OCI-LY7 (cell line): ENCODE measurements around the gene NUTM2D. TPM values are rescaled to one million over a fixed set of nuclear protein-coding genes. Genes with fewer than 3 reads are reported as not detected.
"Not testable (repeated sequence)": the region's sequence is repeated elsewhere in the genome, so short reads cannot be mapped to it uniquely, and the experiment has no call there.

Experiments
- BruUV-seq: library from RNA; stranded (reverse); fragments of 400-500 nt; replicated peaks from 2 replicates; lab custom pipeline; 2021; lab: Mats Ljungman, UMichigan
- CTCF ChIA-PET: fragments of 300-600 bp; sonication (Branson Sonifier 250); formaldehyde crosslinking; loops from one replicate; lab custom pipeline; 2022; ENCODE audit warnings: antibody characterized with exemption; ENCODE audit not compliant: unreplicated experiment; lab: Charles Lee
- POLR2A ChIA-PET: fragments of 300-600 bp; sonication (Branson Sonifier 250); formaldehyde crosslinking; loops from one replicate; lab custom pipeline; 2022; ENCODE audit warnings: antibody characterized with exemption; lab: Charles Lee
- DNase-seq: peaks from one replicate; pipeline ENCODE4 v3.0.0-alpha.2; 2015; ENCODE audit warnings: low spot score
- H2AFZ ChIP-seq: fragments of 200-600 bp; sonication (generic), shearing (Covaris generic); 2 replicates; pipeline ENCODE4 v1.6.1; 2014; ENCODE audit warnings: mild to moderate bottlenecking, antibody characterized with exemption, low read length, moderate library complexity
- H3K27ac ChIP-seq: fragments of 200-600 bp; sonication (generic); 2 replicates; pipeline ENCODE4 v1.5.1; 2014; ENCODE audit warnings: mixed run types, low read depth, mild to moderate bottlenecking, moderate library complexity, low read length, inconsistent platforms; ENCODE audit not compliant: poor library complexity, severe bottlenecking
- H3K36me3 ChIP-seq: fragments of 200-600 bp; sonication (generic); 2 replicates; pipeline ENCODE4 v1.6.1; 2014; ENCODE audit warnings: mild to moderate bottlenecking, antibody characterized with exemption, low read length, moderate library complexity, mixed read lengths; ENCODE audit not compliant: insufficient read depth
- H3K4me1 ChIP-seq: fragments of 200-600 bp; sonication (generic); 2 replicates; pipeline ENCODE4 v1.5.1; 2014; ENCODE audit warnings: mild to moderate bottlenecking, low read length; ENCODE audit not compliant: insufficient read depth, poor library complexity, severe bottlenecking
- H3K4me2 ChIP-seq: fragments of 200-600 bp; sonication (generic); 2 replicates; pipeline ENCODE4 v1.6.1; 2014; ENCODE audit warnings: mild to moderate bottlenecking, low read length
- H3K4me3 ChIP-seq: fragments of 200-600 bp; sonication (generic); 2 replicates; pipeline ENCODE4 v1.5.1; 2014; ENCODE audit warnings: mild to moderate bottlenecking, low read depth, low read length; ENCODE audit not compliant: poor library complexity, severe bottlenecking
- H3K79me2 ChIP-seq: fragments of 200-600 bp; sonication (generic); 2 replicates; pipeline ENCODE4 v1.6.1; 2016; ENCODE audit warnings: low read depth, mild to moderate bottlenecking, low read length, moderate library complexity, mixed read lengths; ENCODE audit not compliant: insufficient read depth
- H3K9me2 ChIP-seq: fragments of 200-600 bp; sonication (generic); 2 replicates; pipeline ENCODE4 v1.6.1; 2016; ENCODE audit warnings: mild to moderate bottlenecking, low read length, mixed read lengths; ENCODE audit not compliant: insufficient read depth
- H3K9me3 ChIP-seq: fragments of 200-600 bp; sonication (generic); 2 replicates; pipeline ENCODE4 v1.6.1; 2014; ENCODE audit warnings: mild to moderate bottlenecking, mixed run types, low read length, mixed read lengths
- H4K20me1 ChIP-seq: fragments of 200-600 bp; sonication (generic); 2 replicates; pipeline ENCODE4 v1.6.1; 2014; ENCODE audit warnings: mild to moderate bottlenecking, antibody characterized with exemption, low read length, moderate library complexity, mixed read lengths; ENCODE audit not compliant: insufficient read depth
- intact Hi-C: fragments of 100-400 bp; cut with micrococcal nuclease; formaldehyde crosslinking; loops from one replicate; pipeline ENCODE4 v1.10.0; 2022; ENCODE audit not compliant: unreplicated experiment
- total RNA-seq, 2 experiments: library from RNA; depleted of rRNA in 1 of 2; stranded (reverse); fragments of >200 nt in 1 of 2; shearing (Covaris generic) in 1 of 2; gene quantifications; 2 replicates each; pipeline ENCODE4 v1.2.3, GENCODE V29; 2014 to 2022

NUTM2D gene
- total RNA-seq, 2 experiments from 2014 or later = 1.2 to 2.5 TPM

DNA sequence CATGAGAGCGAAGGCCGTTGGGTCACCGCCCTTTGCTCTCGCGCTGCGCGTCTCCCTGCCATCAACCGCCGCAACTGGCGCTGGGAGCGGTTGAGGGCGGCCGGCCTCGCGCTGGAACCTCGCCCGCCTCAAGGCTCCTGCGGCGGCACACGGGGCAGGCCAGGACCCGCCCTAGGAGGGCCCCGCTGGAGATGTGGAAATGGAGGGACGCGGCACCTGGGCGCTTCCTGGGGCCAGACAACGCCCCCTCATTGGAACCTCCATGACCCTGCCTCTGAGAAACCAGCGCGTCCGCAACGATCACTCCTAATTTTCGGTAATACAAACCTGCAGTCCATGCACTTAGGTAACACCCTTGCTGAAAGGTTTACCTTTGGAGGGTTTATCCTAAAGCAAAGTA, 2.4 kb upstream of the NUTM2D start:
- H3K36me3 ChIP-seq, H3K79me2 ChIP-seq, CTCF ChIA-PET, BruUV-seq, H3K4me3 ChIP-seq, H3K27ac ChIP-seq, H3K9me3 ChIP-seq, H2AFZ ChIP-seq, POLR2A ChIA-PET, H3K4me1 ChIP-seq, H3K4me2 ChIP-seq, H4K20me1 ChIP-seq, DNase-seq, intact Hi-C loops, H3K9me2 ChIP-seq: not testable (repeated sequence)

DNA sequence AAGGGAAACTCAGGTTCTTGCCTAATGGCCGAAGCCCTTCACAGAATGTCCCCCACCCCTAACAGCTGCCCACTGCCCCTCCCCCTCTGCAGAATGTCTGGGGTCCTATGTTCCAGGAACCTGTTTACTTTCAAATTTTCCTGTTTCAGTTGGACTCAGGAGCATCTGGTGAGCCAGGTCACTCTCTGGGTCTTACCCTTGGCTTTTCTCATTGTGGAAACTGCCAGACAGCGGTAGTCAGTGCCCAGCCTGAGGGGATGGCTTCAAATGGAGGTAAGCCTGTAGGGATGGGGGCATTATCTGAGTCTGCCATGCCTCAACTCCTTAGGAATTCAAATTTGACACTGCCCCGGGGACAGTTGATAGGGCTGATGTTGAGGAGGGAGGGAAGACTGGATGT, 615 bp downstream of the NUTM2D start:
- BruUV-seq, H3K9me2 ChIP-seq, H2AFZ ChIP-seq, CTCF ChIA-PET, POLR2A ChIA-PET, H3K79me2 ChIP-seq, H3K4me2 ChIP-seq, H3K4me3 ChIP-seq, H3K4me1 ChIP-seq, H3K36me3 ChIP-seq, H3K27ac ChIP-seq, intact Hi-C loops, H4K20me1 ChIP-seq, H3K9me3 ChIP-seq, DNase-seq: not testable (repeated sequence)

DNA sequence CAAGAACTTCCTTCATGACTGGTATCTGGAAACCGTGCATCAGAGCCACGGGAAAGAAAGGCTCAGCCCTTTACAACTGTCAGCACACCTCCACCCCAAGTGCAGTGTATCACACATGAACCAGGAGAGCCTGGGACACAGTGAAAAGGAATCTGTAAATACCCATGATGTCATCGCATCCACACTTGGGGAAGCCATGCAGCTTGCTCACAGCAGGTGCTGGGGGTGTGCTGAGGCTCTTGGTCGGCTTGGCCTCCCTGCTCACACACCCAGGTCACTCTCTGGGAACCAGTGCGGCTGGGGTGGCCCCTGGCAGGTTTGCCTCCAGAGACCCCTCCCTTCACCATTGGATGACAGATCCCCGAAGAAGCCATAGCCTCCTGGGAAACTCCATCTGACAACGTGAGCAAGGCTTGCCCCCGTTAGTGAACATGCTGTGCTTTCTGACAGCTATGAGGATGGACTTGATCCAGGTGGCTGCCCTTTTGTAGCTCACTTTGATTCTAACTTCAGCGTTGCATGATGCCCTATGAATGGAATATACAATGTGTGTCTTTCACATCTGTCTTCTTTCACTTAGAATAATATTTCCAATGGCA, 12.1 kb downstream of the NUTM2D start:
- intact Hi-C loops, H3K4me3 ChIP-seq, H3K4me1 ChIP-seq, H3K27ac ChIP-seq, H3K9me3 ChIP-seq, H3K79me2 ChIP-seq, POLR2A ChIA-PET, DNase-seq, H2AFZ ChIP-seq, H3K4me2 ChIP-seq, H3K36me3 ChIP-seq, BruUV-seq, CTCF ChIA-PET, H4K20me1 ChIP-seq, H3K9me2 ChIP-seq: not testable (repeated sequence)

DNA sequence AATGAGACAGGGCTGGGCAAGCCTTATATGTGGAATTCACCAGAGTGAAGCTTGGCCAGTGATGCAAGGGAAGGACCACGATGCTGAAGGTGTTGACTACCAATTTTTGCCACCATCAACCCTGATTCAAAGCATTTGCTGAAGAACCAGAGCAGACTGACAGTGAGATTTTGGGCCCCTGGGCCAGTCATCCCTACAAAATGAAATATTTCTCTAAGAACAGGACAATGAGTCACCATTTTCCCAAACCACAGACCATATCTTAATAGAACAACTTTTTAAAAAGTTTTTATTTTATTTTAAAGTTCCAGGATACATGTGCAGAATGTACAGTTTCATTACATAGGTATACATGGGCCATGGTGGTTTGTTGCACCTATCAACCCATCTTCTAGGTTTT, 16.5 kb downstream of the NUTM2D start:
- H3K36me3 ChIP-seq, intact Hi-C loops, H3K27ac ChIP-seq, H3K4me2 ChIP-seq, BruUV-seq, H2AFZ ChIP-seq, POLR2A ChIA-PET, CTCF ChIA-PET, H3K79me2 ChIP-seq, H3K9me3 ChIP-seq, H4K20me1 ChIP-seq, H3K9me2 ChIP-seq, DNase-seq, H3K4me1 ChIP-seq, H3K4me3 ChIP-seq: not testable (repeated sequence)

DNA sequence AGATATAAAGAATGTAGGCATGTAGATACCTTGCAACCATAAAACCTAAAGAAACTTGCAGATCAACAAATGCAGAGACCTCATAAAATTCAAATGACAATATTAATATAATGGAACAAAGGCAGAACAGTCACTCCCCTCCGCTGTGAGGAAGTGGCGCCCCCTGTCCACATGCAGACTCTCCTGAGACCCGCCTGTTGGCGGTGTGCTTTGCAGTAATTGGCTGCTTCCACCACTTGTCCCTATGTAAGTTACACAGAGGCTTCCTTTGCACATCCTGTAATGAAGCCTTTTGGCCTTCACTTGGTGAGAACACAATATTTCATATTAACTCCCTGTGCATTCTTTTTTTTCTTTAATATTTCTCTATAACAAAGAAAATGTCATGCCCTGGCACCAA, 21.6 kb downstream of the NUTM2D start:
- H3K79me2 ChIP-seq, H3K4me3 ChIP-seq, intact Hi-C loops, CTCF ChIA-PET, POLR2A ChIA-PET, H4K20me1 ChIP-seq, H3K4me2 ChIP-seq, H3K9me2 ChIP-seq, DNase-seq, H2AFZ ChIP-seq, BruUV-seq, H3K36me3 ChIP-seq, H3K9me3 ChIP-seq, H3K4me1 ChIP-seq, H3K27ac ChIP-seq: not testable (repeated sequence)

DNA sequence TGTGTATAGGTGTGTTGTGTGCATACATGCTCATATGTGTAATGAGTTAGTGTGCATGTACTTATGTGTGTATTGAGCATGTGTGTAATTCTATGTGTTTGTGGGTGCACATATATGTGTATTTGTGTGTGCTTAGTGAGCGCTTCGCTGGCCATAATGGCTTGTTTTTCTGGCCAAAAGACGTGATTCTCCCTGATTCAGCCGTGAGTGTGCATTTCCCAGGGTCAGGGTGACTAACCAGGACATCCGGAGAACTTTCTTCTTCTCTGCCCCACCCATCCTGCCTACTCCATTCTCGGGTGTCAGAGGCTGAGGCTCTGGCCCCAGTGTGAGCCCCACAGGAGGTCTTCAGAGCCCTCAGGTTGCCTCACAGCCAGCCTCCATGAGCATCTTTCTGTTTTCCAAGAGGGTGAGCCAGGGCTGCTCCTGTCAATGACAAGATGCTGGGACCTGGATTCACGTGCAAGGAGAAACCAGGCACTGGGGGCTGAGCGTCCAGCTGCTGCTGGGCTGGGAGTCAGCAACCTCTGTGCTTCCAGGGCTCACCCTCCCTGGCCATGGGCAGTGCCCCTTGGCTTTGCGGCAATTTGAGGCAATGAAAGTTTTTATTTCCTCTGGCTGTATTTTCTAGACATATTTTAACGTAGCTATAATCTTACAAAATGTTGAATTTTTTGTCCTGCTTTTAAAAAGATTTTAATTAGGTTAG, 25.8 kb downstream of the NUTM2D start:
- POLR2A ChIA-PET, H3K27ac ChIP-seq, DNase-seq, H3K4me2 ChIP-seq, H3K4me3 ChIP-seq, BruUV-seq, H3K79me2 ChIP-seq, H3K9me3 ChIP-seq, H3K4me1 ChIP-seq, H4K20me1 ChIP-seq, H2AFZ ChIP-seq, H3K36me3 ChIP-seq, CTCF ChIA-PET, intact Hi-C loops, H3K9me2 ChIP-seq: not testable (repeated sequence)
